ENCODE measurements around the gene ZNRF1.

Gene ZNRF1

DNA sequence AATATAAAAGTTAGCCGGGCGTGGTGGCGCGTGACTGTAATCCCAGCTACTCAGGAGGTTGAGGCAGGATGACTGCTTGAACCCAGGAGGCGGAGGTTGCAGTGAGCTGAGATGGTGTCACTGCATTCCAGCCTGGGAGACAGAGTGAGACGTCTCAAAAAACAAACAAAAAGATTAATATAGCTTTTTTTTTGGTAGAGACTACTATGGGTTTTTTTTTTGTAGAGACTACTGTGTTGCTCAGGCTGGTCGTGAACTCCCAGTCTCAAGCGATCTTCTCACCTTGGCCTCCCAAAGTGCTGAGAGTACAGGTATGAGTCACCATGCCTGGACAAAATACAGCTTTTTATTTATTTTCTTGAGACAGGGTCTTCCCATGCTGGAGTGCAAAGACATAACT, 20.2 kb downstream of the ZNRF1 start:
- H3K4me3 ChIP-seq (ENCODE audit: low read depth, low read length), result no peak overlapping the region
- TF ChIP-seq POLR2A (IDR thresholded peaks at IDR 0.05; ENCODE audit: extremely low read depth, insufficient read length) (no peak), MYC (IDR thresholded peaks at IDR 0.05; ENCODE audit: low read depth, low read length) (no peak), CTCF (IDR thresholded peaks at IDR 0.05; ENCODE audit: low read depth, low read length) (no peak)
- TF ChIP-seq, protein P1, sequence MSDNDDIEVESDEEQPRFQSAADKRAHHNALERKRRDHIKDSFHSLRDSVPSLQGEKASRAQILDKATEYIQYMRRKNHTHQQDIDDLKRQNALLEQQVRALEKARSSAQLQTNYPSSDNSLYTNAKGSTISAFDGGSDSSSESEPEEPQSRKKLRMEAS (IDR thresholded peaks at IDR 0.05; ENCODE audit: low read depth, low read length), result no peak
- DNase-seq (ENCODE audit: low read depth), result no peak

DNA sequence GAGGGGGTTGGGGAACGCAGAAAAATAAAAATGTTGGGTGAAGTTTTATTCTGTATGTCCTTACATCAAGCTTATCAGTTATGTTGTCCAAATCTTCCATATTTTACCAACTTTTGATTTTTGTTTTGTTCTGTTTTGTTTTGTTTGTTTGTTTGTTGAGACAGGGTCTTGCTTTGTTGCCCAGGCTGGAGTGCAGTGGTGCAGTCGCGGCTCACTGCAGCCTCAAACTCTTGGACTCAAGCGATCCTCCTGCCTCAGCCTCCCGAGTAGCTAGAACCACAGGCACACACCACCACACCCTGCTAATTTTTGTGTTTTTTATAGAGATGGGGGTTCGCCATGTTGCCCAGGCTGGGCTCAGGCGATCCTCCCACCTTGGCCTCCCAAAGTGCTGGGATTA, 20.8 kb downstream of the ZNRF1 start:
- no peak for DNase-seq (ENCODE audit: low read depth)
- H3K4me3 ChIP-seq (ENCODE audit: low read depth, low read length), result no peak overlapping the region
- no peak for TF ChIP-seq CTCF (IDR thresholded peaks at IDR 0.05; ENCODE audit: low read depth, low read length)
- TF ChIP-seq, protein P1 (IDR thresholded peaks at IDR 0.05; ENCODE audit: low read depth, low read length), result no peak
- no peak for TF ChIP-seq MYC (IDR thresholded peaks at IDR 0.05; ENCODE audit: low read depth, low read length)
- TF ChIP-seq POLR2A (IDR thresholded peaks at IDR 0.05; ENCODE audit: extremely low read depth, insufficient read length), result no peak

- no peak for DNase-seq (ENCODE audit: low read depth)
- no peak for TF ChIP-seq MYC (IDR thresholded peaks at IDR 0.05; ENCODE audit: low read depth, low read length)
- TF ChIP-seq CTCF (IDR thresholded peaks at IDR 0.05; ENCODE audit: low read depth, low read length), result no peak
- no peak for TF ChIP-seq POLR2A (IDR thresholded peaks at IDR 0.05; ENCODE audit: extremely low read depth, insufficient read length)
- no peak overlapping the region for H3K4me3 ChIP-seq (ENCODE audit: low read depth, low read length)
Measured at GRCh38 chr16:75021410-75021809, 22.6 kb downstream of the ZNRF1 start.

GRCh38 chr16:75022567-75022966, 23.7 kb downstream of the ZNRF1 start:
- no peak overlapping the region for H3K4me3 ChIP-seq (ENCODE audit: low read depth, low read length)
- DNase-seq (ENCODE audit: low read depth), result no peak
- TF ChIP-seq, protein P1 (IDR thresholded peaks at IDR 0.05; ENCODE audit: low read depth, low read length), result no peak
- no peak for TF ChIP-seq MYC (IDR thresholded peaks at IDR 0.05; ENCODE audit: low read depth, low read length)
- no peak for TF ChIP-seq POLR2A (IDR thresholded peaks at IDR 0.05; ENCODE audit: extremely low read depth, insufficient read length)
- TF ChIP-seq CTCF (IDR thresholded peaks at IDR 0.05; ENCODE audit: low read depth, low read length), result no peak

- H3K4me3 ChIP-seq (ENCODE audit: low read depth, low read length), result no peak overlapping the region
- TF ChIP-seq, protein P1 (IDR thresholded peaks at IDR 0.05; ENCODE audit: low read depth, low read length), result no peak
- no peak for TF ChIP-seq MYC (IDR thresholded peaks at IDR 0.05; ENCODE audit: low read depth, low read length)
- TF ChIP-seq POLR2A (IDR thresholded peaks at IDR 0.05; ENCODE audit: extremely low read depth, insufficient read length), result no peak
- TF ChIP-seq CTCF (IDR thresholded peaks at IDR 0.05; ENCODE audit: low read depth, low read length), result no peak
- no peak for DNase-seq (ENCODE audit: low read depth)
Measured at GRCh38 chr16:75023009-75023408, 24.2 kb downstream of the ZNRF1 start.

- TF ChIP-seq, protein P1 (IDR thresholded peaks at IDR 0.05; ENCODE audit: low read depth, low read length), result no peak
- TF ChIP-seq POLR2A (IDR thresholded peaks at IDR 0.05; ENCODE audit: extremely low read depth, insufficient read length), result no peak
- TF ChIP-seq MYC (IDR thresholded peaks at IDR 0.05; ENCODE audit: low read depth, low read length), result no peak
- TF ChIP-seq CTCF (IDR thresholded peaks at IDR 0.05; ENCODE audit: low read depth, low read length), result no peak
- H3K4me3 ChIP-seq (ENCODE audit: low read depth, low read length), result no peak overlapping the region
- DNase-seq (ENCODE audit: low read depth), result no peak
Measured at GRCh38 chr16:75024182-75024581, 25.4 kb downstream of the ZNRF1 start.
